ENCODE measurements around the gene NHSL1. TPM values are rescaled to one million over a fixed set of nuclear protein-coding genes. Genes with fewer than 3 reads are reported as not detected.

NHSL1 gene
- total and polyA plus RNA-seq, 2 donors (not counting 3 experiments of a cell fraction or from before 2014, with no cell fraction given), result 24.8 to 55.0 TPM

DNA sequence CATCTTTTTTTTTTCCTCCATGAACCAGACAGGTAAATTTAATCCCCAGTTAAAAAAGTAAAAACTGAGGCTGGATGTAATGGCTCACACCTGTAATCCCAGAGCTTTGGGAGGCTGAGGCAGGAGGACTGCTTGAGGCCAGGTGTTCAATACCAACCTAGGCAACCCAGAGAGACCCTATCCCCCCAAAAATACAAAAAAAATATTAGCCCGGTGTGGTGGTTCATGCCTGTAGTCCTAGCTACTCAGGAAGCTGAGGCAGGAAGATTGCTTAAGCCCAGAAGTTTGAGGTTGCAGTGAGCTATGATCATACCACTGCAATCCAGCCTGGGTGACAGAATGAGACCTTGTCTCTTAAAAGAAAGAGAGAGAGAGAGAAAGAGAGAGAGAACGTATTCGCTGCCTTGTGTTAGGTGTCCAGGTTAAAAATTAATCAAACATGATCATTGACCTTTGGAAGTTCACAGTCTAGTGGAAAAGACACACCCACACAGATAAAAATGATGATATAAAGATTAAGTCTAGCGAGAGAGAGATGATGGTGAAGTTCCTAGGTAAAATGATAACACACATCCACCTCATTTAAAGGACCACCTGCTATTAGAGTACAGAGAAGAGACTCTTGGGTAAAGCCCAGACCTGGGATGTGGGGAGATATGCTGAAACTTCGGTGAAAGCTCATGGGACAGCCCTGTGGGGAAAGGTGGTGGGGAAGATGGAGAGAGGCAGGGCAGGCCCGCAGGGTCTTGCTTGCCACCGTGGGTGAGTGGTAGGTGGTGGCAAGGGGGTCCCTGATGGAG is 4.8 kb upstream of the NHSL1 start:
- no peaks in the 10 kb centered on the region for H3K36me3 ChIP-seq (ENCODE audit: control insufficient read depth in 2 of 2, extremely low read depth in 1 of 2, insufficient read depth in 2 of 2, low read length in 2 of 2)
- H3K9me3 ChIP-seq (replicated peaks; ENCODE audit: control insufficient read depth, insufficient read depth, low read length), result no peaks in the 10 kb centered on the region
- POLR2A ChIA-PET, result no interaction called here
- BruUV-seq (replicated peaks), result no TSS peak
- no peak overlapping the region for H3K4me3 ChIP-seq (replicated peaks in 1 of 3; ENCODE audit: insufficient read depth in 1 of 3, low read depth in 1 of 3, low read length in 3 of 3)
- H3K9ac ChIP-seq (replicated peaks; ENCODE audit: extremely low read depth, insufficient read depth, low read length), result no peak overlapping the region
- no peak overlapping the region for H2AFZ ChIP-seq (ENCODE audit: low read depth, low read length)
- DNase-seq (ENCODE audit: low read depth, low spot score), result no peak
- intact Hi-C loops (cut with micrococcal nuclease) (no loop called here), dilution Hi-C loops (cut with MboI; ENCODE audit: extremely low pct_ligation_motif_present, low sequenced_read_pairs) (no loop called here)
- H3K9me1 ChIP-seq (replicated peaks; ENCODE audit: control insufficient read depth, extremely low read depth, insufficient read depth, low read length), result no peaks in the 10 kb centered on the region
- no peak overlapping the region for H3K4me2 ChIP-seq (ENCODE audit: insufficient read depth, low read length)
- H3K4me1 ChIP-seq (ENCODE audit: control insufficient read depth, extremely low read depth, insufficient read depth, low read length), result no peaks in the 10 kb centered on the region
- peaks cover 18% of the 10 kb centered on the region for H4K20me1 ChIP-seq (replicated peaks; ENCODE audit: control insufficient read depth, extremely low read depth, insufficient read depth, low read length)
- CTCF ChIA-PET, result interaction anchor here (0.8 to 1.5 kb wide), 2 partner anchors 14 to 17 kb away, joined by 3 to 5 read pairs; no protein-coding TSS in a partner anchor
- peaks cover 88% of the 10 kb centered on the region for H3K79me2 ChIP-seq (ENCODE audit: control insufficient read depth, insufficient read depth, low read length)
- no peaks in the 10 kb centered on the region for H3K27me3 ChIP-seq (ENCODE audit: control insufficient read depth in 2 of 2, insufficient read depth in 2 of 2, low read length in 2 of 2)
- no peak overlapping the region for H3K27ac ChIP-seq (ENCODE audit: insufficient read depth, low read depth, low read length)
- TF ChIP-seq POLR2A (IDR thresholded peaks at IDR 0.05; ENCODE audit: low read depth, low read length) (no peak), GATA2 (IDR thresholded peaks at IDR 0.05; ENCODE audit: insufficient read depth, insufficient read length, low read depth, low read length) (no peak), POLR2AphosphoS5 (IDR thresholded peaks at IDR 0.05; ENCODE audit: insufficient read depth, low read depth, low read length) (no peak), JUN (IDR thresholded peaks at IDR 0.05; ENCODE audit: borderline replicate concordance, insufficient read depth, insufficient read length, low read depth) (no peak), MAX (IDR thresholded peaks at IDR 0.05; ENCODE audit: insufficient read depth, insufficient read length) (no peak), FOS (IDR thresholded peaks at IDR 0.05; ENCODE audit: borderline replicate concordance, insufficient read depth, low read length) (no peak), MYC (IDR thresholded peaks at IDR 0.05; ENCODE audit: low read depth, low read length) (no peak), EZH2 (IDR thresholded peaks at IDR 0.05; ENCODE audit: borderline replicate concordance, low read depth, low read length, severe bottlenecking) (no peak)
- TF ChIP-seq, protein P1, sequence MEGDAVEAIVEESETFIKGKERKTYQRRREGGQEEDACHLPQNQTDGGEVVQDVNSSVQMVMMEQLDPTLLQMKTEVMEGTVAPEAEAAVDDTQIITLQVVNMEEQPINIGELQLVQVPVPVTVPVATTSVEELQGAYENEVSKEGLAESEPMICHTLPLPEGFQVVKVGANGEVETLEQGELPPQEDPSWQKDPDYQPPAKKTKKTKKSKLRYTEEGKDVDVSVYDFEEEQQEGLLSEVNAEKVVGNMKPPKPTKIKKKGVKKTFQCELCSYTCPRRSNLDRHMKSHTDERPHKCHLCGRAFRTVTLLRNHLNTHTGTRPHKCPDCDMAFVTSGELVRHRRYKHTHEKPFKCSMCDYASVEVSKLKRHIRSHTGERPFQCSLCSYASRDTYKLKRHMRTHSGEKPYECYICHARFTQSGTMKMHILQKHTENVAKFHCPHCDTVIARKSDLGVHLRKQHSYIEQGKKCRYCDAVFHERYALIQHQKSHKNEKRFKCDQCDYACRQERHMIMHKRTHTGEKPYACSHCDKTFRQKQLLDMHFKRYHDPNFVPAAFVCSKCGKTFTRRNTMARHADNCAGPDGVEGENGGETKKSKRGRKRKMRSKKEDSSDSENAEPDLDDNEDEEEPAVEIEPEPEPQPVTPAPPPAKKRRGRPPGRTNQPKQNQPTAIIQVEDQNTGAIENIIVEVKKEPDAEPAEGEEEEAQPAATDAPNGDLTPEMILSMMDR (IDR thresholded peaks at IDR 0.05; ENCODE audit: extremely low read depth in 1 of 2, insufficient read depth in 1 of 2, low read depth in 1 of 2, low read length in 2 of 2), result no peak
- FAIRE-seq, result no peak

All from endothelial cell of umbilical vein (primary cell).